22Rv1 (cell line): ENCODE data around the gene RSF1.
A peak's percentile ranks its signal among the peaks of the same experiment; 100 is the strongest.

ENCODE experiments used
- H3K27ac ChIP-seq: fragments of 450-650 bp; 2 replicates; pipeline ENCODE4 v1.5.1; 2017
- CTCF ChIP-seq: fragments of 450-650 bp; IDR thresholded peaks from 2 replicates; pipeline ENCODE4 v1.5.1; 2017; ENCODE audit warnings: mild to moderate bottlenecking
- ZFX ChIP-seq: fragments of 450-650 bp; IDR thresholded peaks from 2 replicates; pipeline ENCODE4 v1.6.1; 2017; ENCODE audit warnings: antibody characterized with exemption, borderline replicate concordance

Gene RSF1

GRCh38 chr11:77705195-77705875 lies 115.2 kb downstream of the RSF1 start:
- H3K27ac ChIP-seq = no peak overlapping the region
- TF ChIP-seq CTCF (no peak), ZFX (no peak)

- TF ChIP-seq CTCF (no peak), ZFX (no peak)
- H3K27ac ChIP-seq = no peak overlapping the region
Observed at GRCh38 chr11:77704029-77704428, 116.5 kb downstream of the RSF1 start.

GRCh38 chr11:77699425-77699824 lies 121.1 kb downstream of the RSF1 start:
- H3K27ac ChIP-seq = no peak overlapping the region
- no peak for TF ChIP-seq CTCF

GRCh38 chr11:77698896-77699295 lies 121.6 kb downstream of the RSF1 start:
- TF ChIP-seq ZFX (no peak), CTCF (no peak)
- no peak overlapping the region for H3K27ac ChIP-seq

GRCh38 chr11:77697865-77698264 lies 122.7 kb downstream of the RSF1 start:
- H3K27ac ChIP-seq = no peak overlapping the region
- TF ChIP-seq CTCF (no peak), ZFX (no peak)

- TF ChIP-seq ZFX = no peak
- no peak for TF ChIP-seq CTCF
- 0 out of 2 replicates have a peak overlapping the region, but pooled peaks have one; percentile 19 for H3K27ac ChIP-seq
Observed at GRCh38 chr11:77695417-77695816, 125.1 kb downstream of the RSF1 start.

- TF ChIP-seq CTCF (no peak), ZFX (no peak)
- H3K27ac ChIP-seq = no peak overlapping the region
Observed at GRCh38 chr11:77690649-77691048, 129.9 kb downstream of the RSF1 start.
